Peyer's patch (tissue), 4 donors: ENCODE data around the gene WFS1.

Source experiments
- CTCF ChIP-seq, 6 experiments: fragments of 450-650 bp in 4 of 6; fragments of 200-600 bp in 2 of 6; sonication (generic) in 1 of 6; IDR thresholded peaks; one replicate each; pipeline ENCODE4 v1.5.1; 2017 to 2019; ENCODE audit warnings: antibody characterized with exemption in 6 of 6, mild to moderate bottlenecking in 3 of 6, moderate library complexity in 1 of 6
- POLR2A ChIP-seq, 2 donors: fragments of 450-650 bp; IDR thresholded peaks; one replicate each; pipeline ENCODE4 v1.5.1; 2017; ENCODE audit warnings: antibody characterized with exemption in 2 of 2, mild to moderate bottlenecking in 2 of 2, moderate library complexity in 2 of 2

- TF ChIP-seq CTCF (IDR thresholded peaks at IDR 0.05) (no peak), POLR2A (IDR thresholded peaks at IDR 0.05) (no peak)
These were observed 5.7 kb downstream of the WFS1 start for GRCh38 chr4:6275351-6275750.
